IMR-90 (cell line): ENCODE measurements around the gene MAGEB5.

Source experiments
- BHLHE40 ChIP-seq: fragments of 150-350 bp; IDR thresholded peaks from 2 replicates; pipeline ENCODE4 v1.6.1; 2016; ENCODE audit warnings: mild to moderate bottlenecking, low read depth, low read length
- CEBPB ChIP-seq: IDR thresholded peaks from 2 replicates; pipeline ENCODE4 v1.6.1; 2012; ENCODE audit warnings: low read depth, low read length, improper control_type of control experiment
- CTCF ChIP-seq: conservative IDR thresholded peaks from 2 replicates; pipeline ENCODE4 v1.5.1; 2012; ENCODE audit warnings: mild to moderate bottlenecking, low read depth, low read length, improper control_type of control experiment
- ELK1 ChIP-seq: fragments of 150-350 bp; IDR thresholded peaks from 2 replicates; pipeline ENCODE4 v1.6.1; 2016; ENCODE audit warnings: low read depth, mild to moderate bottlenecking, low read length, moderate library complexity, borderline replicate concordance
- FOS ChIP-seq: fragments of 150-350 bp; IDR thresholded peaks from 2 replicates; pipeline ENCODE4 v1.6.1; 2016; ENCODE audit warnings: low read depth, low read length
- MAZ ChIP-seq: IDR thresholded peaks from 2 replicates; pipeline ENCODE4 v1.6.1; 2012; ENCODE audit warnings: low read depth, mild to moderate bottlenecking, low read length, improper control_type of control experiment, moderate library complexity, borderline replicate concordance
- NFE2L2 ChIP-seq: fragments of 150-350 bp; IDR thresholded peaks from 2 replicates; pipeline ENCODE4 v1.6.1; 2016; ENCODE audit warnings: low read depth, mild to moderate bottlenecking, low read length
- POLR2A ChIP-seq: IDR thresholded peaks from 2 replicates; pipeline ENCODE4 v1.6.1; 2012; ENCODE audit warnings: mild to moderate bottlenecking, low read depth, low read length
- RAD21 ChIP-seq: IDR thresholded peaks from 2 replicates; pipeline ENCODE4 v1.6.1; 2012; ENCODE audit warnings: low read length, improper control_type of control experiment
- RCOR1 ChIP-seq: IDR thresholded peaks from 2 replicates; pipeline ENCODE4 v1.6.1; 2012; ENCODE audit warnings: mild to moderate bottlenecking, low read length, improper control_type of control experiment; ENCODE audit not compliant: insufficient replicate concordance
- RFX5 ChIP-seq: IDR thresholded peaks from 2 replicates; pipeline ENCODE4 v1.8.0; 2012; ENCODE audit warnings: low read depth, mild to moderate bottlenecking, low read length, moderate library complexity
- SMC3 ChIP-seq: fragments of 150-350 bp; IDR thresholded peaks from 2 replicates; pipeline ENCODE4 v1.6.1; 2016; ENCODE audit warnings: low read depth, mild to moderate bottlenecking, antibody characterized with exemption, low read length, moderate library complexity
- TF ChIP-seq, protein P1 (sequence below): fragments of 150-350 bp; IDR thresholded peaks from 2 replicates; pipeline ENCODE4 v1.6.1; 2017; ENCODE audit warnings: mild to moderate bottlenecking, antibody characterized with exemption, low read length, low read depth

DNA sequence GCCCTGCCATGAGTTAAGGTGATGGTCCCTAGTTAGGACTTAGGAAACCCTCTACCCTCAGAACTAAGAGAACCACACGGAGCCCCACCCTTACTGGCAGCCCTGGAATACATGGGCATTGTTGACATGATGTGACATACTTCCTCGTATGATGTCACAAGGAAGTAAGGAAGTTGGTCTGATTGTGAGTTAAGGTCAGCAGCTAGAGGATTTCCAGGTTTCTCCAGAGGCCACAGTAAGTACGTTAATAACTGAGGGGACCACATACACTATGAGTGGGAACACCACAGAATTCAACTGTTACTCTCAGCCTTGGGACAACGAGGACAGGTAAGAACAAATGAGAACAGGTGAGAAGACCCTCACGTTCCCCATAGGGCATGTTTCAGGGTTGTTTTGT, at the start of gene MAGEB5:
- TF ChIP-seq CTCF (no peak), NFE2L2 (no peak), MAZ (no peak), RAD21 (no peak), ELK1 (no peak), POLR2A (no peak), RFX5 (no peak), FOS (no peak), BHLHE40 (no peak), RCOR1 (no peak), SMC3 (no peak), CEBPB (no peak)
- TF ChIP-seq, protein P1, sequence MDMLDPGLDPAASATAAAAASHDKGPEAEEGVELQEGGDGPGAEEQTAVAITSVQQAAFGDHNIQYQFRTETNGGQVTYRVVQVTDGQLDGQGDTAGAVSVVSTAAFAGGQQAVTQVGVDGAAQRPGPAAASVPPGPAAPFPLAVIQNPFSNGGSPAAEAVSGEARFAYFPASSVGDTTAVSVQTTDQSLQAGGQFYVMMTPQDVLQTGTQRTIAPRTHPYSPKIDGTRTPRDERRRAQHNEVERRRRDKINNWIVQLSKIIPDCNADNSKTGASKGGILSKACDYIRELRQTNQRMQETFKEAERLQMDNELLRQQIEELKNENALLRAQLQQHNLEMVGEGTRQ: no peak
